H1 (cell line): ENCODE results near the gene ZMYM4. TPM values are rescaled to one million over a fixed set of nuclear protein-coding genes. Genes with fewer than 3 reads are reported as not detected.

Experiments used
- CTCF ChIA-PET: fragments of 300-600 bp; sonication (Branson Sonifier 250); formaldehyde crosslinking; loops from one replicate; lab custom pipeline; 2021; ENCODE audit not compliant: partially characterized antibody; lab: Charles Lee
- POLR2A ChIA-PET: fragments of 300-600 bp; sonication (Branson Sonifier 250); formaldehyde crosslinking; loops from one replicate; lab custom pipeline; 2021; ENCODE audit warnings: inconsistent platforms; ENCODE audit not compliant: partially characterized antibody; lab: Charles Lee
- DNase-seq, 2 experiments: peaks; one replicate each; pipeline versions ENCODE4 v3.0.0 to v3.0.0-alpha.2; 2010 to 2022; ENCODE audit warnings: low spot score in 2 of 2, low read depth in 1 of 2, mixed read lengths in 1 of 2
- FAIRE-seq: peaks from 2 replicates; lab custom pipeline; 2011; peaks lifted over from hg19 to GRCh38; lab: Jason Lieb, UNC
- H2AFZ ChIP-seq: 2 replicates; pipeline ENCODE4 v1.8.1; 2012; ENCODE audit warnings: low read length, inconsistent platforms
- H2AK5ac ChIP-seq: 2 replicates; pipeline ENCODE4 v1.6.1; 2013; ENCODE audit warnings: low read depth, low read length
- H2BK120ac ChIP-seq: replicated peaks from 2 replicates; pipeline ENCODE3; 2013; ENCODE audit warnings: low read depth, low read length, inconsistent platforms
- H2BK12ac ChIP-seq: 2 replicates; pipeline ENCODE4 v1.6.1; 2013; ENCODE audit warnings: low read depth, low read length
- H2BK15ac ChIP-seq: 2 replicates; pipeline ENCODE4 v1.6.1; 2013; ENCODE audit warnings: low read length
- H2BK20ac ChIP-seq: 2 replicates; pipeline ENCODE4 v1.6.1; 2013; ENCODE audit warnings: low read length
- H2BK5ac ChIP-seq: 2 replicates; pipeline ENCODE4 v1.6.1; 2013; ENCODE audit warnings: low read depth, low read length
- H3K14ac ChIP-seq: 2 replicates; pipeline ENCODE4 v1.6.1; 2013; ENCODE audit warnings: inconsistent platforms; ENCODE audit not compliant: insufficient read length
- H3K18ac ChIP-seq: 2 replicates; pipeline ENCODE4 v1.6.1; 2013; ENCODE audit warnings: low read length; ENCODE audit errors: extremely low read depth
- H3K23ac ChIP-seq: 2 replicates; pipeline ENCODE4 v1.6.1; 2013; ENCODE audit warnings: inconsistent platforms; ENCODE audit not compliant: insufficient read length
- H3K23me2 ChIP-seq: 2 replicates; pipeline ENCODE4 v1.6.1; 2013; ENCODE audit warnings: low read depth, low read length
- H3K27ac ChIP-seq: 2 replicates; pipeline ENCODE4 v1.6.1; 2011; ENCODE audit warnings: low read depth, low read length, inconsistent platforms
- H3K27me3 ChIP-seq, 4 experiments: replicated peaks in 1 of 4; 1 replicate in 1 of 4; 2 replicates in 3 of 4; pipeline versions ENCODE4 v1.6.1 to v1.8.1; 2011 to 2013; ENCODE audit warnings: low read length in 3 of 4, mild to moderate bottlenecking in 3 of 4, inconsistent platforms in 2 of 4, mixed read lengths in 2 of 4, moderate library complexity in 1 of 4; ENCODE audit not compliant: control insufficient read depth in 3 of 4, insufficient read depth in 3 of 4; ENCODE audit errors: extremely low read depth in 1 of 4
- H3K36me3 ChIP-seq, 4 experiments: 2 replicates each; pipeline versions ENCODE4 v1.6.1 to v1.8.1; 2011 to 2013; ENCODE audit warnings: mild to moderate bottlenecking in 4 of 4, low read length in 3 of 4, moderate library complexity in 2 of 4, control low read depth in 1 of 4, inconsistent platforms in 1 of 4; ENCODE audit not compliant: insufficient read depth in 4 of 4, control insufficient read depth in 2 of 4
- H3K4ac ChIP-seq: replicated peaks from 2 replicates; pipeline ENCODE3; 2013; ENCODE audit warnings: low read length, low read depth, mixed read lengths, inconsistent platforms; ENCODE audit not compliant: insufficient read length
- H3K4me1 ChIP-seq, 4 experiments: replicated peaks in 1 of 4; 1 replicate in 1 of 4; 2 replicates in 3 of 4; pipeline versions ENCODE4 v1.6.1 to v1.8.1; 2011 to 2013; ENCODE audit warnings: low read length in 3 of 4, inconsistent platforms in 2 of 4, mixed read lengths in 1 of 4; ENCODE audit not compliant: insufficient read depth in 4 of 4, control insufficient read depth in 3 of 4
- H3K4me2 ChIP-seq, 2 experiments: 2 replicates each; pipeline versions ENCODE4 v1.6.1 to v1.8.1; 2011 to 2013; ENCODE audit warnings: low read depth in 2 of 2, low read length in 2 of 2, control low read depth in 1 of 2, inconsistent platforms in 1 of 2, mild to moderate bottlenecking in 1 of 2; ENCODE audit not compliant: insufficient read depth in 1 of 2
- H3K4me3 ChIP-seq, 4 experiments: fragments of 200-600, 300-600 bp in 1 of 4; sonication (generic), shearing (Covaris generic), sonication (Bioruptor Twin) in 1 of 4; 2 replicates each; pipeline versions ENCODE4 v1.5.1 to v1.8.1; 2011 to 2016; ENCODE audit warnings: low read length in 4 of 4, low read depth in 3 of 4, control low read depth in 2 of 4, inconsistent platforms in 2 of 4, mild to moderate bottlenecking in 2 of 4, mixed read lengths in 1 of 4, moderate library complexity in 1 of 4; ENCODE audit not compliant: insufficient read depth in 2 of 4; ENCODE audit errors: extremely low read depth in 1 of 4
- H3K56ac ChIP-seq: replicated peaks from 2 replicates; pipeline ENCODE3; 2013; ENCODE audit warnings: low read depth, mild to moderate bottlenecking, mixed read lengths, low read length, inconsistent platforms; ENCODE audit not compliant: insufficient read length
- H3K79me1 ChIP-seq: 2 replicates; pipeline ENCODE4 v1.6.1; 2013; ENCODE audit warnings: low read depth, low read length, control low read depth
- H3K79me2 ChIP-seq, 2 experiments: 2 replicates each; pipeline versions ENCODE4 v1.6.1 to v1.8.1; 2012 to 2013; ENCODE audit warnings: low read length in 2 of 2, mild to moderate bottlenecking in 2 of 2, inconsistent platforms in 1 of 2; ENCODE audit not compliant: insufficient read depth in 2 of 2, control insufficient read depth in 1 of 2
- H3K9ac ChIP-seq, 4 experiments: replicated peaks in 1 of 4; 1 replicate in 1 of 4; 2 replicates in 3 of 4; pipeline versions ENCODE4 v1.6.1 to v1.8.1; 2011 to 2013; ENCODE audit warnings: low read depth in 3 of 4, low read length in 3 of 4, control low read depth in 2 of 4, mild to moderate bottlenecking in 2 of 4, moderate library complexity in 2 of 4, inconsistent platforms in 1 of 4; ENCODE audit errors: extremely low read depth in 1 of 4
- H3K9me3 ChIP-seq, 2 experiments: 2 replicates each; pipeline versions ENCODE4 v1.6.1 to v1.8.1; 2012 to 2013; ENCODE audit warnings: mild to moderate bottlenecking in 2 of 2, moderate library complexity in 2 of 2, control low read depth in 1 of 2, inconsistent platforms in 1 of 2, low read depth in 1 of 2, low read length in 1 of 2, mixed read lengths in 1 of 2; ENCODE audit not compliant: insufficient read depth in 2 of 2
- H4K20me1 ChIP-seq, 2 experiments: replicated peaks in 1 of 2; 2 replicates each; pipeline versions ENCODE3 to v1.8.1; 2011 to 2013; ENCODE audit warnings: inconsistent platforms in 2 of 2, low read length in 2 of 2, mild to moderate bottlenecking in 1 of 2; ENCODE audit not compliant: insufficient read depth in 2 of 2, control insufficient read depth in 1 of 2
- H4K5ac ChIP-seq: 2 replicates; pipeline ENCODE4 v1.6.1; 2013; ENCODE audit warnings: low read length, low read depth, mixed read lengths, inconsistent platforms; ENCODE audit not compliant: insufficient read length
- H4K8ac ChIP-seq: 2 replicates; pipeline ENCODE4 v1.8.0; 2013; ENCODE audit warnings: mild to moderate bottlenecking, moderate library complexity, low read length, inconsistent platforms; ENCODE audit not compliant: insufficient read depth; ENCODE audit errors: extremely low read depth
- H4K91ac ChIP-seq: replicated peaks from 2 replicates; pipeline ENCODE3; 2013; ENCODE audit warnings: low read length, mixed read lengths, inconsistent platforms; ENCODE audit not compliant: insufficient read length
- CTCF ChIP-seq, 3 experiments: IDR thresholded peaks; 1 replicate in 2 of 3; 2 replicates in 1 of 3; pipeline versions ENCODE4 v1.5.1 to v1.6.1; 2011; ENCODE audit warnings: low read length in 3 of 3, mild to moderate bottlenecking in 3 of 3, inconsistent platforms in 2 of 3, low read depth in 1 of 3, moderate library complexity in 1 of 3; ENCODE audit not compliant: insufficient read depth in 1 of 3; ENCODE audit errors: control extremely low read depth in 1 of 3
- EGR1 ChIP-seq: IDR thresholded peaks from 2 replicates; pipeline ENCODE4 v1.6.1; 2011; ENCODE audit warnings: low read depth, low read length, borderline replicate concordance
- WGBS, 2 experiments: shearing (Covaris generic) in 1 of 2; methylation state at CpG; one replicate each; pipeline versions ENCODE4 v1.1.6 to v1.1.7; 2013 to 2015; ENCODE audit warnings: low lambda C conversion rate in 2 of 2, mixed read lengths in 2 of 2, inconsistent platforms in 1 of 2, low coverage in 1 of 2, missing lambda C conversion rate in 1 of 2; ENCODE audit not compliant: insufficient replicate concordance in 2 of 2, insufficient coverage in 1 of 2, insufficient read length in 1 of 2; ENCODE audit errors: extremely low coverage in 1 of 2, missing lambda C conversion rate in 1 of 2; 5-methylcytosine and 5-hydroxymethylcytosine counted together
- polyA plus RNA-seq, 7 experiments: library from polyadenylated mRNA; depleted of rRNA in 3 of 7; stranded (reverse) in 5 of 7; unstranded in 2 of 7; fragments of >200 nt in 5 of 7; fragments of 200-250 nt in 2 of 7; gene quantifications; 1 replicate in 5 of 7; 2 replicates in 1 of 7; 4 replicates in 1 of 7; pipeline versions ENCODE4 v1.2.1 to v1.2.3, GENCODE V29; 2011 to 2013; ENCODE audit warnings: missing spikeins in 2 of 7, mixed read lengths in 2 of 7
- total RNA-seq: library from RNA; stranded (reverse); fragmentation: NEBNext Ultra II Directional; extraction: Animal tissue kit (Norgen Biotek cat#: 25700); gene quantifications from 2 replicates; pipeline ENCODE4 v1.2.1, GENCODE V29; 2021

The ZMYM4 gene
- total and polyA plus RNA-seq, 2 of the 8 experiments (the other 6 are each of a cell fraction or from before 2014, with no cell fraction given): 16.7 to 81.3 TPM

DNA sequence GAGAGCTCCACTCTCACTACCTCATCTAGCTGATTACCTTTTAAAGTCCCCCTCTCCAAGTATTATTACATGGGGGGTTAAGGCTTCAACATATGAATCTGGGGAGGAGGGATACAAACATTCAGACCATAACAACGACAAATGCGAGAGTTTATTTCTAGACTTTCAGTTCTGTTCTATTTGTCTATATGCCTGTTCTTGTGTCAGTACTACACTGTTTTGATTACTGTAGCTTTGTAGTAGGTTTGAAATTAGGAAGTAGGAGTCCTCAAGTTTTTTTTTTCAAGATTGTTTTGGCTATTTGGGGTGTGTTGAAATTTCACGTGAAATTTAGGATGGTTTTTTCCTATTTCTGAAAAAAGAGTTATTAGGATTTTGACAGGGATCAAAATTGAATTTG is 16.3 kb downstream of the ZMYM4 start:
- Histone ChIP-seq H2AFZ (no peak overlapping the region), H3K4me3 (no peak overlapping the region), H3K27me3 (no peaks in the 10 kb centered on the region), H3K4ac (no peak overlapping the region), H3K36me3 (peaks cover 0 to 11% (median 4%) of the 10 kb centered on the region in 4 experiments; a peak in 1 of 8 replicates), H4K20me1 (peaks cover 0 to 3% of the 10 kb centered on the region in 2 experiments), H2AK5ac (no peak overlapping the region), H3K4me1 (no peaks in the 10 kb centered on the region), H3K79me2 (peaks cover 0 to 80% of the 10 kb centered on the region in 2 experiments; a peak in 3 of 4 replicates), H2BK12ac (no peak overlapping the region), H2BK5ac (no peak overlapping the region), H3K9ac (no peak overlapping the region), H3K9me3 (peaks cover 4 to 6% of the 10 kb centered on the region in 2 experiments; a peak in 1 of 4 replicates), H2BK20ac (no peak overlapping the region), H3K79me1 (peaks cover 2% of the 10 kb centered on the region; the same call in 1 of the 2 replicates), H3K56ac (no peak overlapping the region), H3K23ac (no peak overlapping the region), H3K14ac (no peak overlapping the region), H3K27ac (no peak overlapping the region), H2BK15ac (no peak overlapping the region), H3K4me2 (no peak overlapping the region), H2BK120ac (no peak overlapping the region), H3K23me2 (no peaks in the 10 kb centered on the region; the same call in 1 of the 2 replicates), H4K8ac (no peak overlapping the region), H4K91ac (no peak overlapping the region), H4K5ac (no peak overlapping the region), H3K18ac (no peak overlapping the region)
- ChIA-PET POLR2A (interaction anchor here (0.8 kb wide), 1 partner anchor 15 kb away, joined by 3 read pairs; no protein-coding TSS in a partner anchor), CTCF (no interaction called here)
- no peak for DNase-seq
- FAIRE-seq: no peak
- WGBS, 2 experiments: 96% methylated on average over 3 of the region's 3 CpGs; no CpG with 5 or more reads in 1 of the 2 experiments
- no peak for TF ChIP-seq EGR1
- no peak for TF ChIP-seq CTCF (IDR thresholded peaks at IDR 0.05; ENCODE audit: control extremely low read depth in 1 of 3, insufficient read depth in 1 of 3, low read depth in 1 of 3, low read length in 3 of 3)
